ENCODE measurements around the gene PFDN6.

GRCh38 chr6:33301877-33302276 is 12.5 kb downstream of the PFDN6 start:
- TF ChIP-seq, protein P1, sequence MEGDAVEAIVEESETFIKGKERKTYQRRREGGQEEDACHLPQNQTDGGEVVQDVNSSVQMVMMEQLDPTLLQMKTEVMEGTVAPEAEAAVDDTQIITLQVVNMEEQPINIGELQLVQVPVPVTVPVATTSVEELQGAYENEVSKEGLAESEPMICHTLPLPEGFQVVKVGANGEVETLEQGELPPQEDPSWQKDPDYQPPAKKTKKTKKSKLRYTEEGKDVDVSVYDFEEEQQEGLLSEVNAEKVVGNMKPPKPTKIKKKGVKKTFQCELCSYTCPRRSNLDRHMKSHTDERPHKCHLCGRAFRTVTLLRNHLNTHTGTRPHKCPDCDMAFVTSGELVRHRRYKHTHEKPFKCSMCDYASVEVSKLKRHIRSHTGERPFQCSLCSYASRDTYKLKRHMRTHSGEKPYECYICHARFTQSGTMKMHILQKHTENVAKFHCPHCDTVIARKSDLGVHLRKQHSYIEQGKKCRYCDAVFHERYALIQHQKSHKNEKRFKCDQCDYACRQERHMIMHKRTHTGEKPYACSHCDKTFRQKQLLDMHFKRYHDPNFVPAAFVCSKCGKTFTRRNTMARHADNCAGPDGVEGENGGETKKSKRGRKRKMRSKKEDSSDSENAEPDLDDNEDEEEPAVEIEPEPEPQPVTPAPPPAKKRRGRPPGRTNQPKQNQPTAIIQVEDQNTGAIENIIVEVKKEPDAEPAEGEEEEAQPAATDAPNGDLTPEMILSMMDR (IDR thresholded peaks at IDR 0.05) = no peak
- no peak for TF ChIP-seq POLR2A (IDR thresholded peaks at IDR 0.05)

Data from right lobe of liver (tissue), 4 donors.